Fibroblast of skin of abdomen (primary cell): ENCODE results near the gene MYO3B.
A peak's percentile ranks its signal among the peaks of the same experiment; 100 is the strongest.

Experiments used
- DNase-seq: peaks from one replicate; pipeline ENCODE4 v3.0.0-alpha.2; 2013

MYO3B gene

DNA sequence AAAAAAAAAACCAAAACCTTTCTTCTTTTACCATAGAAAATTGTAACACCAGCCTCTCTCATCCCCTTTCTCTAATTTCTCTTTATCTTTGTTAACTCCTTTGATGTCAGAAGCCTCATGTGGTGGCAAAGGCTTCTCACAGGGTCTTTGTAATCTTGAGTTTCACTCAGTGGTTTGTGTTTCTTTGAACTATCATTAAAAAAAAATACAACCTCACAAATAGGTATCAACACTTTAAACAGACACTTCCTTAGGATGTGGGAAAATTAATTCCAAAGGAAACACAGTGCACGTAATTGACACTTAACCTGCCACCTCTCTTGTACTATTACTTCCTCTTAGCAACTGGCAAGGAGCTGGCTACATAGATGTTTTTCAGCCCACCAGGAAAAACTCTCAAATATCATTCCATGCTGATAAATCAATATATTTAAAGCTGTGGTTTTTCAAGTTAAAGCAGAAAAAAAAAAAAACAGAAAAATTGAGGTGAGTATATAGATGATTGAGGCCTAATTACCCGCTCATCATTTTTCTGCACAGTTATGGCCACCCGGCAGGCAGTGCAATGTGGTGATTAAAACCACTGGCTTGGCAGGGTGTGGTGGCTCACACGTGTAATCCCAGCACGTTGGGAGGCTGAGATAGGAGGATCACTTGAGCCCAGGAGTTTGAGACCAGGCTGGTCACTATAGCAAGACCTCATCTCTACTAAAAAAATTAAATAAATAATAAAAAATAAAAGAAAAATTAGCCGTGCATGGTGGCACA is 193.5 kb downstream of the MYO3B start:
- DNase-seq: no peak

DNA sequence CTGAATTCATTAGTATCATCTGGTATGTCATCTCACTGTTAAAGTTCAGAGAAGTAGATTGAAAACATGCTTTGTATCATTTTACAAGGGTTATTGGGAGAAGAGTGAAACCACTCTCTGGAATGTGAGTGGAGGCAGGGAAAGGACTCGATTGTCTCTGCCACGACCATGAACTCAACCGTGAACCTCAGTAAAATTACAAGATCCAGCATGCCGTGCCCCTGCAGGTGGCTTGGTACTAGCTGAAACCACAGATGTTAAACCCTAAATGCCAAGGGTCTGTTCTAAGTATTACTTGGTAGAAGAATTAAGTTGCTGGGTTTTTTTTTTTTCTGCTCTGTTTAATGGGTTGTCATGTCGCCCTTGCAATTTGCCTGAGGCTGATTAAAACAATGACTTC is 197.2 kb downstream of the MYO3B start:
- no peak for DNase-seq

DNA sequence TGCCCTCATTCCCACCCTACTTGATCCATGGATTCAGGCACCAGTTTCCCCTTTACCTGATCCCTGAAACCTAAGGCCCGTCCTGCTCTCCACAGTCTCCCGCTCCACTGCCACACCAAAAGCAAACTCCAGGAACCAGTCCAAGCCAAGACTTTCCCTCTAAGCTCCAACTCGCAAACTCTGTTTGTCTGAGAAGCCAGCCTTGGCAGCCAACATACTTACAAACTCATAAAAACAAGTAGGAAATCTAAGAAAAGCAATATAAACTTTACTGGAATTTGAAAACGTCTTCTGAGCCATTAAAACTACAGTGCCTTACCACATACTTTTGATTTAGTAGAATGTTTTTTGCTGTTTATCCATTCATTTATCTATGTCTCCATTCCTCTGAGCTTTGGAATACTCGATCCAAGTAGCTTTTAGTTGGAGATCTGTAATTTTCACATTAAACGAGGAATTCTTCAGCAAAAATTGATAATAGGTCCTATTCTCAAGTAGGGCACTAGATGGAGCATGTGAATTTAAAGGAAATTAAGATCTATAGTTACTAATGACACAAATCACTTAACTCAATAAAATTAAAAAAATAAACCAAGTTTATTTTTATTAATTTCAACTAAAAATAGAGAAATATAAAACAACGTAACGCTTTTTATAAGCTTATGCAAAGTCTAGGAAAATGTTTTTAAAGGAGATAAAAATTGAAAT is 199.7 kb downstream of the MYO3B start:
- DNase-seq: no peak

DNA sequence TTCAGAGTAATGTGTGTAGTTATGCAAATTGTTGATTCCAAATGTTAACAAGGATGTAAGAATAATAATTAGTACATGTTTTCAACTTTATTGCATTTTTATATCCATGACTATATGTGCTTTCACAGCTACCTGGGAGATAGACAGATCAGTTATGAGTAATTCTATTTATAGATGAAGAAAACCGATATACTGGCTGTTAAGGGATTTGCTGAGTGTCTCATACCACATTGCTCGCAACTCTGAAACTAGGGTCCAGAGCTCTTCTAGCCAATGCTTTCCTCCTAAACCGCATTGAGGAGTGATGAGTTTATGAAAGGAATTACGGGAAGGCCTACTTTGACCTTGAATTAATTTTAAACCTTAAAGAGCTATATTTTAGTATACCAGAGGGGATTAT is 202.3 kb downstream of the MYO3B start:
- no peak for DNase-seq

DNA sequence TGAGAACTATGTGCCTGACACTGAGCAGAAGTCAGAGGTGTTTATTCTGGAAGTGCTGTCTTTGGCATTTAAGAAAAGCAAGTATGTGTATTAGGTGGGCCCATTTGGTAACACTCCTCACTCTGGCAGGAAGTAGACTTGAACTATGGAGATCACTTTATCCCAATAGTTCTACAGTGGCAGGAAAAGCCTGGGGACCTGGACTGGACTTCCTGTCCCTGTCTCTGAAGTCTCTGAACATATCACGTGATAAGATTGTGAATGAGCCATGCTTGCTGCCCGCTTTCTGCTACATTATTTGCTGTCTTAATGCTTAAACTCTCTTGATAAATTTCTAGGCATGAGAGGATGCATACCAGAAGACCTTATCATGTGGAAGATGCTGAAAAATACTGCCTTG is 203.7 kb downstream of the MYO3B start:
- no peak for DNase-seq

DNA sequence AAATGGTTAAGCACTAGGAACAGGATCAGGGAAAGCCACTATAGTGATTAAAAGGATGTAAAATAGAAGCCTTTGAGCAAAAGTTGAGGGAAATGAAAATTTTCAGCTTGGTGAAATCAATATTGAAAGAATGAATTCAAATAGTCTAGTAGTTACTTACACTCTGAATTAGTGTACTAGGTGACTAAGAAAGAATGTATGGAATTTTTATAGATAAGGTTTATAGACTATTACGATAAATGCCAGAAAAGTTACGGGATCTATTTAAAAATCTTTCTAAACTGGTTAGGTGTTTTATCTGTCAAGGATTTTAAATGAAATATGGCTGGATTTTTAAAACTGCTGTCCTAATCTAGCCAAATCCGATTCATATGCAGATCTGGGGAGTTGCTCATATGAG is 208.6 kb downstream of the MYO3B start:
- no peak for DNase-seq

DNA sequence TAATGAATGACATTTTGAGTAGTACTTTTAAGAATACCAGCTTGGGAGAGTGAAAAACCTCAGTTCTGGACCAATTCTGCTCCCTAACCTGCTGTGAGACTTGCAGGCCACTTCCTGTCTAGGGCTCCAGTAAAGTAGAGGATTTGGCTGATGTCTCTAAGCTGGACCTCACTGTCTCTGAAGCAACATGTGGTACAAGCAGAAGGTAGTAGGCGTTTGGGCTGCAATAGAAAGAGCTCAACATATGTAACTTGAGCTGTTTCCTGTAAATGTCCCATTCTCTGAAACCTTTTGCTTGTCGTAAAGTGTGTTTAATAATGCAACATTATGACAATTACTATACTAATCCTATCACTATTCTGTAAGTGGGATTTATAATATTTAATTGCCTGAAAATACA is 213.1 kb downstream of the MYO3B start:
- no peak for DNase-seq

DNA sequence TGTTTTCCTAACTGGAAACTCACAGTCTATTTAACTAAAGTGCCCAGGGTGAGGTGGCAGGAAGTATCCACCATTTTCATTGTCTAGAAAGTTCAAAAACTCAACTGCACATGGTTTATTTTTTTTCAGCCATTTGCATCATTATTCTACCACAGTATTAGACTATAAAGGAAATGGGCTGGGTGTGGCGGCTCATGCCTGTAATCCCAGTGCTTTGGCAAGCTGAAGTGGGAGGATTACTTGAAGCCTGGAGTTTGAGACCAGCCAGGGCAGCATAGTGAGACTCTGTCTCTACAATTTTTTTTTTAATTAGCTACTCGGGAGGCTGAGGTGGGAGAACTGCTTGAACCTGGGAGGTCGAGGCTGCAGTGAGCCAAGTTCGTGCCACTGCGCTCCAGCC is 213.8 kb downstream of the MYO3B start:
- no peak for DNase-seq

DNA sequence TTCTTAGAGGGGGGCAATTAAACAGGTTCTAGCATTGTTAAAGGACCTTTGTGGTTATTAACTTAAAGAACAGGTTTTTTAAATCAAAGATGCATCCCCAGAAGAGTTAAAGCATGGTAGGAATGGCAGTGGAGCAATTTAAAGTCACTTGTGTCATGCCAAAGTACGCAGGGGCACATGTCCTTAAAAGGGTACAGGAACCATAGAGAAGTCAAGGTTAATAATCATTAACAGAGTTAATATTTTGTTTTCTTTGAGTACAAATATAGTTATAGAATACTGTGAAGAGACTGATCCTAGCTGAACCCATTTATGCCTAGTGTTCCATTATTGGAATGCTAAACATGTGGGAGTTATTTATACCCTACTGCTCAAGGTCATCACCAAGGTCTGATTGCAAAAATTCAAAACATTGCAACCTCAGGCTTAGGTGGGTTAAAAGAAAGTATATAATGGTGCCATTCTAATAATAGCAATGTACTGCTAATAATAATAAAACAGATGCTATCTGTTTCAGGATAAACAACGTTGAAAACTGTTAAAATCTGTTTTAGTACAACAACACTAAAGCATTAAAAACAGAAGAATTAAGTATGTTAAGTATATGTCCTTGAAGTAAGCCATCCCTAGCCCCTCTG is 216.0 kb downstream of the MYO3B start:
- no peak for DNase-seq

DNA sequence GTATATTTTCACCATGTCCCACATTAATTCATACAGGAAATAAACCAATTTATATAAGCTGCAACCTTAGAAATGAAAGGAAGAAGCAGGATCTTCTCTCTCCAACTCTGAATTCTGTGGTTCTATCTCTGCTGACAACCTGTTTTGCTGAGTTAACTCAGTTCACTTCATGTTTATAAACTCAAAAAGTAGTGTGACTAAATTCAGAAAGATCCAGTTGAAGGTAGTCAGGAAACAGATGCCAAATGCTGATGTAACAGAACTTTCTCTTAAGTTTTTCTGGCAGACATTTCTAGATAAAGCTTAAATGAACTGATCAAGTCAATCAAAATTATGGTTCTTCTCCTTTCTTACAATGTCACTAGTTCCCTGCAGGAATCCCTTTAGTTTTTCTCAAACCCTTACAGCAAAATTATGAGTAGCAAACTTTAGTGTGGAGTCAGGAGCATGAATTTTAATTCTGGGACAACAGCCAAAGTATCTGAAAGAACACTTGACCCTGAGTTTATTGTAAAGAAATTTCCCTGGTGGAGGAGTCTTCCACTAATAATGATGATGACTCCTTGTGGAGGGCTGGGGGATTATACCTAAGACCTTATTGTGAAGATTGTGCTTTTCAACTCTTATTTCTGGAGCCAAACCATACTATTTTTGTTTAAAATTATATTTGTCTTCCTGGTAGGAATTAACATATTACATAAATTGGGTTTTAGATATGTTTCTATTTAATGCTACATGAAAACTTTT is 216.9 kb downstream of the MYO3B start:
- no peak for DNase-seq

DNA sequence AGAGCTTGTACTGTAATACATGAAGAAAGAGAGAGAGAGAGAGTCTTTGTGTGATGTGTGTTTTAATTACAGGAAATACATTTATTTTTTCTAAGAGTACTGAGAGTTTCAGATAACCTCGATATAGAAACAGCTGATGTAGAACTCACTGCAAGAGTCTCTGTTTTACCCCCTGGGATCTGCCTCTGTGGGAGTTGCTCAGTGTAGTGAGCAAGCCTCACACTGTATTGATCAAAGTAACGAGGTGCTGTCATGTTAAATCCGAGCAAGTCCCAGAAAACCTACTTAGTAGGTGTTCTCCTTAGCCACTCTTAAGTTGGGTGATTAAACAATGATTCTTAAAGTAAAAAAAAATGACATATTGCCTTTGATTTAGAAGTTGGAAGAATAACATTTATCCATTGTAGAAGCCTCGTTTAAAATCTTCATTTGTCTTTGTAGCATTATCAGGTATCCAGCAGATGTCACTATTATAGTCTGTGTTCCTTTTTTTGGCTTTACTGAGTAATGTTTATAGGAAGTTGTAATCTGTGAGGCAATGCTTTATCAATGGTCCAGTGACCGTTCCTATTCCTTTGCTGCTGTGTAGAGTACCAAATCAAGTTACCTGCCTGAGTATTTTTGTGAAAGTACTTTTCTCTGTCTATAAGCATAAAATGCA is 219.0 kb downstream of the MYO3B start:
- DNase-seq: no peak

DNA sequence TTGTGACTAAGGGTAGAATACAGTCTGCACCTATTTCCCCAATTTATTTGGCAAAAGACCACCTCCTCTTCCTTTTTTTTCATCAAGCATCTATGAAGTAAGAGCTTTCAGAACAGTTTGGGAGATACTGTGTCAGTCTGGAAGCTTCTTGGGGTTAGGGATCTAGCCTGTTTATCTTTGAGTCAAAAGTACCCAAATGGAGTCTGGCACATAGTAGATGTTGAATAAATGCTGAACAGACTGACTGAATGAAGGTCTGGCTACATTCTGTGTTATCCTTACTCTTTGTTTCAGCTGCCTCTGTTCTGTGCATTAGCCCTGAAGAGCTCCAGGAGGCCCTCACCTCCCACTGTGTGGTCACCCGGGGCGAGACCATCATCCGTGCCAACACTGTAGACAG is 223.2 kb downstream of the MYO3B start:
- DNase-seq: no peak

DNA sequence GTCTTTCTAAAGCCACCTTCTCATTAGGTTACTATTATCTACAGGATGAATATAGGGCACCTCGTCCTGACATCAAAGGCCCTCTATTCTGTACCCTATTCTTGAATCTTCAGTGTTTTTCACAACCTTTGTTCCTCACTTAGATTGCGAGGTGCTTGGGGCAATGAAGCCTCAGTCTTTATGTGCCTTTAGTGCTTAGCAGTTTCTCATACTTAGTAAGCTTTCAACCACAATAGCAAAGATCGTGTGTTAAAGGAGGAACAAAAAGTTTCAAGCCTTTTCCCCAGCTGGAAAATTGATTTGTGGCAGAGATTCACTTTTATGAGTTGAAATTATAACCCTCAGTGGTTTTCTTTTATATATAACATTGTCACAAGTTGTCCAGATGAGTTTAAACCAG is 226.9 kb downstream of the MYO3B start:
- DNase-seq: no peak

DNA sequence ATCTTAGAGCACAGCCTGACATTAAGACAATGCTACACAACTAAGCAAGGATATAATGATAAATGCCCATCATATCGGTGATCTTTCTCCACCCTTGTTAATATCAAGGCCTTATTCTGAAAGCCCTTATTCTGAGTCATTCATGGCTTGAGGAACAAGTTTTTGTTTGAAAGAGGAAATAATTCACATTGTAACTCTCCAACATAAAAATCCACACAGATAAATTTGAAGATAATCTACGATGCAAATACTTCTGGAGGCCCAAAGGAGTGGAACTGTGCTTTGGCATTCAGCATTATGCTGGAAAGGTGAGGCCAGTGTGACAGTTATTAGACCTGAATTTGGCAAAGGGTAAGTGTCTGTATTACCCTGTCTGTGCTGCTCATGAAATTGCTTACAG is 227.4 kb downstream of the MYO3B start:
- no peak for DNase-seq

DNA sequence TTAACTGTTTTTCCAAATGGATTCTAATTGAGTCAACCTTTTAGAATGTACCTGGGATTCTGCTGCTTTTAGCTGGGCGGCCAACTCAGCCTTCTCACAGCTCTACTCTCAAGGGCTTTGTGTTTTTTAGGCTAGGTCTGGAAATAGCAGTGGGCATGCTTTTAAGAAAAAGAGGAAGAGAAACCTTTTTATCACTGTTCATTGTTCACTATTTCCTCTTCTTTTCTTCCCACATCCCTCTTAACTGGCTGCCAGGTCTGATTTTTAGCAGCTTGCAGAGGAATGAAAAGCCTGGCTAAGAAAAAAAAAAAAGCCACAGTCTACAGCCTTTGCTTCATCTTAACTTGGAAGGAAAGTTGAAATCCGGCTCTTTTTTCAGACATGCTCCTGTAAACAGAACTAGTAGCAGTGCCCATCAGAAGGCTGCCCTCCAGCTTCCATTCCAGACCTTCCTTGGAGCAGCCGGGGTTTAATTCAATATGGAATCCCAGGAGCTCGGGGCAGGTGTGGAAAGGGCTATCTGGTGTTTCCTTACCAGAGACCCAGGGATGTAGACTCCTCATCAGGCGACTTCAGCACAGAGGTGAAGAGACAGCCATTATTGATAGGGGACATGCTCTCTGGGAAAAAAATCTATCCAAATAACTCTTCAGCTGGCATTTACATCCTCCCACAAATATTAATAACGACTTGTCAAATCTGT is 230.7 kb downstream of the MYO3B start:
- no peak for DNase-seq

DNA sequence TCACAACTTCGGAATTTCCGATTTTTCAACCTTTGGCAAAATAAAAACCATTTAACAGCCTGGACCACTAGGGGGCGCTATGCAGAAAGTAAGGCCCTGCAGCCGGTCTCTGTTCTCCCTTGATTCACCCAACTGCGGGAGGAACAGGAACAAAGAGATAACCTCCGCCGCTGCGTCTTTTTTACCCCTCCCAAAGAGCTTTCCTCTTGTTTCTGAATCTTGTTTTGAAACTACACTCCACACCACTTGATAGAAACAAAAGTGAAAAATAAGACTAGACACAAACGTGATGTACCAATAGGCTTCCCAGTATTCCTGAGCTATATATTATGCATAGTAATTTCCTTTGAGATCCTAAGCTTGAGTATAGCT is 231.2 kb downstream of the MYO3B start:
- peak; percentile 60 for DNase-seq

DNA sequence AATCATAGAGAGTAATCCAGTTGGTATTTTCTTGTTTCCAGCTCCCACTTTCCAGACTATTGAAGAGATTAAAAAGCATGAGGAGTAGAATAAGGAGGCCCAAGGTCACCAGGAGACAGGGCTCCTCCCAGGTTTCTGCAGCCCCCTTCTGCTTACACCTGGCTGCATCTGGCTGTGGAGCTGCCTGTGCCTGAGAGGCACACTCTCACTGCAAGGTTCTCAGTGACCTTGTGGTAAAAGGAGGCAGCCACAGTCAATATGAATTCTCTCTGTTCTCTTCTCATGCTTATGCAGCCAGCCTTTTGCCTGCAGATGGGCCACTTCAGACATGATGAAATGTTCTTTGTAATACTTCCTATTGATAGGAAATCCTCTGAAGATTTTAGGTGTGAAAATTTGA is 233.7 kb downstream of the MYO3B start:
- no peak for DNase-seq

DNA sequence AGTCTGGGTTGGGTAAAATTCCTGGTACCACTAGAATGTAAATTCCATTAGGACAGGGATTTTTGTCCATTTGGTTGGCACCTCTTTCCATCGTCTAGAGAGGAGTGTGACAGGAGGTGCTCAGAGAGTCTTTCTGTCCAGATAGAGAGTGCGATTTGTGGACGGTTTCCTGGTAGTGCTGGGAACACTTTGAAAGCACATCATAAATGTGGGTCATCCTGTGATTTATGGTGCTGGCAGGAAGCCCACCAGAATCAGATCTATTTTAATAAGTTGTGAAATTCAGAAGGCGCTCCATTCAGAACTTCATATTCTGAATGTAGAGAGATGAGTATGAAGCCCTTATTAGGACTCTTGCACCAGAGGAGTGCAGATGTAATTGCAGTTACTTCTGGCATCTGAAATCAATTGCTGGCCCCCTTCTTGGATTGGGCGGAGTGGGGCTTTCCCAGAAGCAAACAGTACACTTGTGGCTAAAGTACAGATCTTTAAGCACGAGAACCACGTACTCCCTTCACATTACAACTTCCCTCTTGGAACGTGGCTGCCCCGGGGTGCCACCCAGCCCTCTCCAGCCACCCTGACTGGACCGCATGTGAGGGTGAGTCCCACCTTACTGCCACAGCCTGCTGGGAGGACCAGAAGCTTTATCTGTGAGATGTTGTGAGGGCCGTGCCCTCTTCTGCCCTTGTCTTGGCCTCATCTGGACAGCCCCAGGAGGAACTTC is 243.2 kb downstream of the MYO3B start:
- peak; percentile 44 for DNase-seq

DNA sequence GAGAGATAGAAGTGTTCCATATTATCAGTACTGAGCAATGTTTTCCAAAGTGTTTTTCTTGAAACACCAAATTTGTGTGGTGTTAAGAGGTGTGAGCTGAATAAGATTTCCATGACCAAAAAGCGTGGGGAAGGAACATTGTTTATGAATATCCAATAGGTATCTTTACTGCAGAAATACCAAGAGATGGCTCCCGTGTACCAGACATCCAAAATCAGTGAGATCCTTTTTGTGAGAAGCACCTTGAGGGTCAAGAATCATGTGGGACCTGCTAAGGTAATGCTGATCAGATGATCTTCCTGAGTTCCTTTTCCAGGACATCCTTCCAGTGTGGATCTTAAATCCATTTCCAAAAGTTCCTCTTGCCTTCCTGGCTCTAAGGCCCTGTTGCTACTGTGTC is 246.0 kb downstream of the MYO3B start:
- DNase-seq: no peak

DNA sequence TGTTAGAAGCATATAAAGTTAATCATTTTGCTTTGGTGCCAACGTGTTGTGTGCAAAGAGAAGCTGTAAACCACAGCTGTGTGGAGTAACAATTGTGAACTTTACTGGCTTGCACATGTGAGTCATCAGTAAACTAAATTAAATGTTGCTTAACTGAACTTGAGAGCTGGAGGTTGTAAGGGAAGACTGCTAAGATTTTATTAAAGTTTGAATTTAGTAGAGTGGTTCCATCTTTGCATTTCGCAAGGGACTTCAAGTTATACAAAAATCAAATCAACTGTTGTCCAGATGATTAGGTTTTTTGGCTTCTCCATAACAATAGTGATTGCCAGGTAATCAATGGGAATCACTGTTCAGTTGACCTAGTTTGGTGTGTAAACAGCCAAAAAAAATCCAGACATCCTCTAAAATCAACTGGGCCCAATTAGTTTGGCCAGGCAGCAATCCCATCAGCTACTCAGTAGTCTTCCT is 247.4 kb downstream of the MYO3B start:
- DNase-seq: peak; percentile 70

DNA sequence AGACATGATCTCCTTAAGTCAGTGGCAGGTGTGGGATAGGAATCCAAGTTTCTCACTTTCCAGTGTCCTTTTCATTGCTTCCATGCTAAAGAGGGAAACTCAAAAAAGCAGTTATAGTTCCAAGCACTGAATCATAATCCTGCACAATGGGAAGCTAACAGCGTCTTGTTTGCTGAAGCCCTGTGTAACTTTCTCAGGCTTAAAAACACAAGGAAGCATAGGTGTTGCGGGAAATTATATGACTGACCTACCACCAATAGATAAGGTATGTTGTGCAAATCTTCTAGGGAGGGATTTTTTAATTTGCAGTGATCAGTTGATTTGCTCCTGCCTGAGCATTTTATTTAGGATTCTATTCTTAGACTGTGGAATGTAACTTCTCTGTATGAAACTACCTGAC is 250.9 kb downstream of the MYO3B start:
- DNase-seq: no peak
